HG02885 (cell line): Measurements from ENCODE around the gene MED15.
"Not testable (repeated sequence)": the region's sequence is repeated elsewhere in the genome, so short reads cannot be mapped to it uniquely, and the experiment has no call there.

ENCODE experiments used
- ATAC-seq: cut with Tn5 transposase; IDR thresholded peaks from one replicate; pipeline ENCODE4 v1.9.1; 2021; ENCODE audit warnings: mild to moderate bottlenecking; ENCODE audit not compliant: unreplicated experiment, poor library complexity

Gene MED15

DNA sequence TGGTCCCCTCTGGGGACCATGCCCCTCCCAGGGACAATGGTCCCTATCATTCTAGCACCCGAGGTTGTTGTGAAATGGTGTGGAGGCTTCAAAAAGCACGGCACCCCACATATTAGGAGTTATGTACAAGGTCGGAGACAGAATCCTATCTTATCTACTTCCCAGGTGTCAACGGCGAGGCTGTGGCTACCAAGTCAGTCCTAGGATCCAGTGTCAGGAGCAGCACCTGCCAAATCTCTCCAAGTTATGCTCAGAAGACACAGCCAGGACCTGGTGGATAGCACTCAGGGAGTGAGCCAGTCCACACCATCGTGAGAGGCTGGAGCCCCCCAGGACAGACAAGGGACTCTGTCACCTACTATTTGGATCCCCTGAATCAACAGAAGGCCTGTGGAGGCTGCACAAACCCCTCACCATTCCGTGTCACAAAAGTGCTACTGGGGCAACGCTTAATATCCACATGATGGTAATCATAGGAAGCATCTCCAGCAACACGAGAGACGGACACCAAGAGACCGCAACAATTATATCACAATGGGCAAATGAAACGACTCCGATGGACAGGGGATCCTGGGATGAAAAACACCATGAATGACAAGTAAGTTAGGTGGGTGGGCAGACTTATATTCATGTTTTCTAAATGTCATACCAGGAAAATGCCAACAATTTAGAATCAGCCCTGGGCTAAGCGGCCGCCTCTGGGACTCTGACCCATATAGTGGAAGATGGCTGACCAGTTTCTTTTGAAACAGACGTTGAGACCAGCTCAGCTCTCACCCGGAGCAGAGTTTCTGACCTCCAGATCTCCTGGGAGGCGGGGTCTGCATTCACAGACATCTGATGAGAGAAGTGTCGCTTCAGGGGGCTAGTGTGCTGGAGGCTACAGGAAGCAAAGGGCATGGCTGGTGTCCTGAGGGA lies 108.4 kb downstream of the MED15 start:
- no peak for ATAC-seq

GRCh38 chr22:20616451-20617043 lies 109.1 kb downstream of the MED15 start:
- ATAC-seq: no peak

DNA sequence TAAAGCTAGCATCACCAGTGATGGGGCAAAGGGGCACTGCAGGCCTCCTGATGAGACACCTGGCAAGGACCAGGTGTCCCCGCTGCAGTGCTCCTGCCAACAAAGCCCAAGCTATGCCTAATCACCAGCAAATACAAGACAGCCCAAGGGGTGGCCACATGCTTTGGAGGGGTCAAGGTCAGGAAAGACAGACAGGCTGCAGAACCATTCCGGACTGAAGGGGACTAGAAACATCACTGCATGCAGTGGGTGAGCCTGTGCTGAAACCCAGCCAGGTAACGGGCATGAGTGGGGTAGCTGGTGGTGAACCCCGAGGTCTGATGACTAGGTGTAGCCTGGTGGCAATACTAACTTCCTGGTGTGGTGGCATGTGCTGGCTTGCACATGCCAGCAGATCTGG lies 111.1 kb downstream of the MED15 start:
- no peak for ATAC-seq

DNA sequence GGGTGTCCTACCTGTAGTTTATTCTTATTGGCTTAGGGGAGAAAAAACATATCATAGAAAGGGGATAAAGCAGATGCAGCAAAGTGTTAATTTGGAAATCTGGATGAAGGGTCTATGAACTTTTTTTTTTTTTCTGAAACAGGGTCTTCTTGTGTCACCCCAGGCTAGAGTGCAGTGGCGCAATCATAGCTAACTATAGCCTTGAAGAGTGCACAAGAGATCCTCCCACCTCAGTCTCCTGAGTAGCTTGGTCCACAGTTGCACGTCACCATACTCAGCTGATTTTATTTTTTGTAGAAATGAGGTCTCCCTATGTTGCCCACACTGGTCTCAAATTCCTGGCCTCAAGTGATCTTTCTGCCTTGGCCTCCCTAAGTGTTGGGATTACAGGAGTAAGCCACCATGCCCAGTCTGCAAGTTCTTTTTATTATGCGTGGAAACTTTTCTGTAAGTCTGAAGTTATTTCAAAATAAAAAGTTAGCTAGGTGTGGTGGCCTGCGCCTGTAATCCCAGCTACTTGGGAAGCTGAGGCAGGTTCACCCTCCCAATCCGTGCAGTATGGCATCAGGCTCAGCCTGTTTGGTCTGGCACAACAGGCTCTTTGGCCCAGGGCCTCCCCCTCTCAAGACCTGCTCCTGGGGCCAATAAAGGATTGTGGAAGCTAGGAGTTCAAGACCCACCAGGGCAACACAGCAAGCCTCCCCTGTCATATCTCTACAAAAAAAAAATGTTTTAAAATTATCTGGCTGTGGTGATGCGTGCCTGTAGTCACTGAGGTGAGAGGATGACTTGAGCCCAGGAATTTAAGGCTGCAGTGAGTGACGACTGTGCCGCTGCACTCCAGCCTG lies 111.9 kb downstream of the MED15 start:
- no peak for ATAC-seq

DNA sequence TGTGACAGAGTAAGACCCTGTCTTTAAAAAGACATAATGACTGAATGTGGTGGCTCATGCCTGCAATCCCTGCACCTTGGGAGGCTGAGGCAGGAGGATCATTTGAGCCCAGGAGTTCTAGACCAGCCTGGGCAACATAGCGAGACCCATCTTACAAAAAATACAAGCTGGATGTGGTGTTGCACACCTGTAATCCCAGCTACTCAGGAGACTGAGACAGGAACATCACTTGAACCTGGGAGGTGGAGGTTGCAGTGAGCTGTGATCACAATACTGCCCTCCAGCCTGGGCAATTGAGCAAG lies 112.4 kb downstream of the MED15 start:
- not testable (repeated sequence) for ATAC-seq

GRCh38 chr22:20621162-20621561 lies 113.8 kb downstream of the MED15 start:
- ATAC-seq: no peak

- ATAC-seq: no peak
Observed at GRCh38 chr22:20622650-20623339, 115.4 kb downstream of the MED15 start.

- peak; percentile 85 for ATAC-seq
Observed at GRCh38 chr22:20624161-20624616, 116.8 kb downstream of the MED15 start.

GRCh38 chr22:20625270-20625669 lies 117.9 kb downstream of the MED15 start:
- no peak for ATAC-seq

DNA sequence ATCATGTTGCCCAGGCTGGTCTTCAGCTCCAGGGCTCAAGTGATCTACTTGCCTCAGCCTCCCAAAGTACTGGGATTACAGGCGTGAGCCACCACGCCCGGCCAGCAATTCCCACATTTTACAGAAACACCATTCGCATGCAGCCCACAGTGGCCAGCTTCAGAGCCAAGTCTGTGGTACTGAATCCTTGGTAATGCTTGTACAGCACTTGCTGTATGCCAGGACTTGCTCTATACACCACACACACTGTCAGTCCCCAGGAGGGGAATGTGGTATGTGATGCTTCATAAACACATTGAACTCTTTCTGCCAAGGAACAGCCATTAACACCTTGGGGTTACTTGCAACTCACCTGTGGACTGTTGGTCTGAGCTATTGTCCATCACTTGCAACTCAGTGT lies 119.4 kb downstream of the MED15 start:
- ATAC-seq: no peak

DNA sequence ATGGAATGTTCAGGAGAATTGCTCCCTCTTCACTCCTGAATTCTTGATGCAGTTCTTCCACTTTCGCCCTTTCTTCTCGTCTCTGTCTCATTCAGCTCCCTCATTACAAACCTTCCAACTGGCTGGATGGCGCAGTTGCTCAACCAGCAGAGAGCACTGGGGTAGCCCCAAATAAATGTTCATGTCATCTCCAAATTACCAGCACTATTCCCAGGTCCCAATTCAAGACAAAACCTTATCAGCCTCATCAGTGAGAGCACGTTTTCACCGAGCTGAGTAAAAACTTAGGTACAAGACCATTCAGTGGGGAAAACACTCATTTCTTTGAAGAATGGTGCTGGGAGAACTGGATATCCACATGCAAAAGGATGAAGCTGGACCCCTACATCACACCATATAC lies 120.0 kb downstream of the MED15 start:
- no peak for ATAC-seq

GRCh38 chr22:20628081-20628939 lies 120.9 kb downstream of the MED15 start:
- no peak for ATAC-seq

- ATAC-seq: no peak
Observed at GRCh38 chr22:20629401-20629800, 122.0 kb downstream of the MED15 start.

- no peak for ATAC-seq
Observed at GRCh38 chr22:20630873-20631617, 123.6 kb downstream of the MED15 start.

GRCh38 chr22:20632082-20632481 lies 124.7 kb downstream of the MED15 start:
- ATAC-seq: no peak

DNA sequence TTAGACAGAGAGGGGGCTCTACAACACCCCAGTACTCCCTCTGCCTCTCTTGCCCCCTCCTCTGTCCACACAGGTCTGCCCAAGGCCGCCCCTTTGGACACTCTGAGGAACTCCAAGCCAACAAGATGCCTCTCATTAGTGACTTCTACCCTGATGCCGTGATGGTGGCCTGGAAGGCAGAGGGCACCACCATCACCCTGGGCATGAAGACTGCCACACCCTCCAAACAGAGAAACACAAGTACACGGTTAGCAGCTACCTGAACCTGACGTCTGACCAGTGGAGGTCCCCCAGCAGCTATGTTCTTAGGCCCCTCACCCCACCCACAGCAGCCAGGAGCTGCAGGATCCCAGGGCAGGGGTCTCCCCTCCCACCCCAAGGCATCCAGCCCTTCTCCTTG lies 125.1 kb downstream of the MED15 start:
- ATAC-seq: no peak

DNA sequence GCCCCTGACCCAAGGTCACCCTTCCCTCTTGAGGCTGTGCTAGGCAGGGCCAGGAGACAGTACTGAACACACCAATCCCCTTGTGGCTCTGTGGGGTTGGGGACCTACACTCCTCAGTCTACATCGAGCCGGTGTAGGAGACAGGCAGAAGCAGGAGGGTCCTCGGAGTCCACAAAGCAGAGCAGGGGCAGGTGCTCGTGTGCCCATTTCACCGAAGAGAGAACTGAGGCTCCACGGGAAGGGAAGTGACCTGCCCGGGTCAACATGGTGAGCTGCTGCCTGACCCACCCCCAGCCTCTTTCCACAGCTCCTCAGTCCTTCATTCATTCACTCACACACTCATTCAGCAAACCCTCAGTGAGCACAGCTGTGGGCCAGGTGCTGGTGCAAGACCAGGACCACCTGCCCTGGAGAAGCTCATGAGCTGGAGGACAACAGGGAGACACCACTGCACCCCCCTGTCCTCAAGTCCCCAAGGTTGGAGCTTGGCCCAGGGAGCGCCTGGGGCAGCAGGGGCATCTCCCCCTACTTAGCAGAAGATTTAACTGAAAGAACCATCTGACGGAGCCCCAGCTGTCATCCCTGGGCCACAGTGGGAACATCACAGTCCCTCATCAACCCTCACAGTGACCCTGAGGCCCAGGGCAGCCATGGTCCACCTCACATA lies 127.3 kb downstream of the MED15 start:
- ATAC-seq: no peak

GRCh38 chr22:20635227-20635591 lies 127.8 kb downstream of the MED15 start:
- no peak for ATAC-seq
